GM19351 (cell line): Measurements from ENCODE around the gene PREX1.

ENCODE experiments used
- ATAC-seq: cut with Tn5 transposase; IDR thresholded peaks from one replicate; pipeline ENCODE4 v1.9.1; 2021; ENCODE audit warnings: mild to moderate bottlenecking, moderate library complexity; ENCODE audit not compliant: unreplicated experiment

Gene PREX1

DNA sequence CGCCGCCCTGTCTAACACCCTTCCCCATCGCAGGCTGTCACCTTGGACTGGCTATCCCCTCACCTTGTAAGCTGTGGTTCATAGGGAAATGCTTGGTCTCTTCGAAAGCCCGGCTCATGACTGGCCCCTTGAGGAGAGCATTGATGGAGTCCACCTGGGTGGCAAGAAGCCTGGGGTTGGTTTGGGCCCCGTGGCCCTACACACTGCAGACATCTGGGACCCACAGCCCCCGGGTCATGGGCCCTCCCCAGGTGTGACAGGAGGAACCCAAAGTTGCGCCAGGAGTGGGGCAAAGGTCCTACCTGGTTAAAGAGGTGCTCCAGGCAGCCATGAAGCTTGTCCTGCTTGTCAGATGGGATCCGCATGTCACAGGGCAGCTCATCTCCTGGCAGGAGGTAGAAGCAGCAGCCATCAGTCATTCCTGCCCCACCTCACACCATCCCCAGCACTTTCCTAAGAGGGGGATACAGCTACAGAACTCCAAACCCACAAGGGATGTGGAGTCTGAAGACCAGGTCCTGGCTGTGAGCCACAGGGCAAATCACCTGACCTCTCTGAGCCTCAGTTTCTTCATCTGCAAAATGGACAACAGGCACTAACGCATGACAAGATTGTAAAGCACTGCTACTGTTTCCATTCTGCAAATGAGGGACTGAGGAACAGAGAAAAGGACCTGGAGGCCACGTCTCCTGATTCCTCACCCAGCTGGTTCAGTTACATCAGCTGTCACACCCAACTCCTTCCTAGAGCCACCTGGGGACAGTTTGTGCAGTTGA lies 185.5 kb downstream of the PREX1 start:
- ATAC-seq, result no peak

DNA sequence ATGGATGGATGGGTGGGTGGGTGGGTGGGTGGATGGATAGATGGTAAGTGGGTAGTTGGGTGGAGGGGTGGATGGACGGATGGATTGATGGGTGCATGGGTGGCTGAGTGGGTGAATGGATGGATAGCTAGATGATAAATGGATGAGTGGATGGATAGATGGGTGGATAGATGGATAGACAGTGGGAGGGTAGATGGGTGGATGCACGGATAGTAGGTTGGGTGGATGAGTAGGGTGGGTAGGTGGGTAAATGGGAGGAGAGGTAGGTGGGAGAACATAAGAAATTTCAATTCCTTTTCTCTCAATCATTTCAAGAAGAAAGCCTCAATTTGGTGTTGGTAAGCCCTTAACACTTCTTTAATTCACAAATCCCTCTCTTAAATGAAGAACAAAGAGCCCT lies 186.9 kb downstream of the PREX1 start:
- no peak for ATAC-seq

DNA sequence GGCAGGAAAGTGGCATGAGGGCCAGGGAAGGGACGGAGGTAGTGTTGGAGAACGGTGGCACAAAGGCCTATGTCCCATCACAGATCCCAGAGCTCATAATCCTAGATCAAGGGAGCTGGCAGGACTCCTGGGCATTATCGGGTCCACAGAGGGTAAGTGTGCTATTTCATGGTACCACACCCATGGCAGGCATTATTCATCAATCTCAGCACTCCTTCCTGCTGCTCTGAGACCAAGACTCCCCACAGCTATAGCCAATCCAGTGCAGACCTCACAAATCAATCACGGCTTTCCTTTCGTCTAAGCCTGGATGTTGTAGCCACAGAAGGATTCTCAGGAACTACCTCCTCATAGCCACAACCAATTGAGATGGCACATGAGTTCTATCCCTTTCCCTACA lies 187.9 kb downstream of the PREX1 start:
- no peak for ATAC-seq

DNA sequence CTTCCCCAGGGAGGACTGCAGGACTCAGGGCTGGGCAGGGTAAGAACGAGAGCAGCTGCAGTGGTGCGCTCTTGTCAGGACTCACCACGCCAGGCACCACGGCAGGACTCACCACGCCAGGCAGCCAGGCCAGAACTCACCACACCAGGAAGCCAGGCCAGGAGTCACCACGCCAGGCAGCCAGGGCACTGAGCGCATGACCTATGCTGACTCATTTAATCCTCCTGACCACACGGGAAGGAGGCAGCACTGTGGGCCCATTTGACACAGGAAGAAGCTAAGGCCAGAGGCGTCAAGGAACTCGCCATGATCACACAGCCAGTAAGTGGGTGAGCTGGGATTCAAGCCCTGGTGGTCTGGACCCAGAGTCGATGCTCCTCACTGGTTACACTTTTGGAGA lies 189.3 kb downstream of the PREX1 start:
- no peak for ATAC-seq

DNA sequence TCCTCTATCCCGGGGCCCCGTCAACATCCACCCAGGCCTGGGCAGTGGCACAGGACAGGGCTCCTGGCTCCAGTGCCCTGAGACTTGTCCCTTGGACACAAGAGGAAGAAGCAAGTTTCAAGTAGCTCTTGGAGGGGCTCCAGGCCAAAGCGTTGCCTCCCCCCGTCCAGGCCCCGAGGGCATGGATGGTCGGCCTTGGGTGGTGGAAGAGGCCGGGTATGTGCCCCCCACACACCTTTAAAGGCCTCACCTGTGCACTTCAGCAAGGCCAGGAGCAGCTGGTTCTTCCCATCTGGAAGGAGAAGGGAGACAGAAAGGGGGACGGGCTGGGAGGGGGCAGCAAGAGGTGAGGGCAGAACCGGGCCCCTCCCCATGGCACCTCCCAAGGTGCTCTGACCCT lies 190.3 kb downstream of the PREX1 start:
- ATAC-seq, result no peak

DNA sequence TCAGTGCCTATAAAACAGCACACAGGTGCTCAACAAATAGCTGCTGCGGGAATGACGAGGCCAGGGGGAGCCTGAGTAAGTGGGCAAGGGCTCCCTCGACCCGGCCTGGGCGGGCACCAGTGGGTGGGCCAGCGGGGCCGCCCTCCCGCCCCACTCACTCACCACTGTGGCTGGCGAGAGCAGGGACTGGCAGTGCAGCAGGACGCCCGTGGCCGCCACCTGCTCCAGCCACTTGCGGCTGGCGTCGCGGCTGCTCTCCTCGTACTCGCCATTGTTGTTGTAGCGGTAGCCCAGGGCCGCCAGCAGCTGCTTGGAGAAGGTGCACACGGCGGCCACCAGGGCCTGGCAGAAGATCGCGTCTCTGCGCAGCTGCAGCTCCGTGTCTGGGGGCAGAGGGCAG lies 191.5 kb downstream of the PREX1 start:
- ATAC-seq, result no peak

DNA sequence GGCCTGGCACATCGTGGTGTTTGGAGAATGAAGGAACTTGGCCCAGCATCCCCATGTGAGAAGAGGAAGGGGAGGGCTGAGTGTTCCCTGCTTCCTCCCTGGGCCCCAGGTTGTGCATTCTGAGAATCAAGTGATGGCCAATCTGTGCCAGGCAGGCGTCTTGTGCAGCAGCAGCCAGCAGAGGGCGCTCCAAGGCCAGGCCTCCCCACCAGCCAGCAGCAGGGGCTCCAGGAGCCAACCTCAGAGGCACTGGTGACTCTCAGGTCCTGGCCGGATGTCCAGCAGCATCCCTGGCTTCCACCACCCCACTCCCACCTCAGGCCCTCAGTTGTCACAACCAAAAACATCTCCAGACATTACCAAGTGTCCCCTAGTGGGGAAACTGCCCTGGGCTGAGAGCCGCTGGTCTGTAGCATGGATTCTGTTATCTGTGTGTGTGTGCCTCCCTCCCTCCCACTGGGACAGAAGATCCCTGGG lies 192.0 kb downstream of the PREX1 start:
- ATAC-seq, result no peak

DNA sequence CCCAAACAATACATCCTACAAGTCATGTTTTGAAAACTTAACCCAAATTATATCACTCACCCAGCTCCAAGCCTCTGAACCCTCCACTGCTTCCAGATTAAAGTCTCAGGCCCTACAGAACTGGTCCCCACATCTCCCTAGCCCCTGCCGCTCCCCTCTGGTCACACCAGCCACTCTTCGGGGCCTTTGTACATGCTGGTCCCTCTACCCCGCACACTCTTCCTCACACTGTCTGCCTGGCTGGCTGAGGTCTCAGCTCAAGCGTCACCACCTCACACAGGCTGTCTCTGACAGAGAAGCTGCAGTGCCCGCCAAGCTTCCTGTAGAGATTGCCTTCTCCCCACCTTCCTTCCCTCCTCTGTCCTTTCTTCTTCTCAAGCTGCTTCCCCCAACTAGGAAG lies 192.4 kb downstream of the PREX1 start:
- no peak for ATAC-seq

DNA sequence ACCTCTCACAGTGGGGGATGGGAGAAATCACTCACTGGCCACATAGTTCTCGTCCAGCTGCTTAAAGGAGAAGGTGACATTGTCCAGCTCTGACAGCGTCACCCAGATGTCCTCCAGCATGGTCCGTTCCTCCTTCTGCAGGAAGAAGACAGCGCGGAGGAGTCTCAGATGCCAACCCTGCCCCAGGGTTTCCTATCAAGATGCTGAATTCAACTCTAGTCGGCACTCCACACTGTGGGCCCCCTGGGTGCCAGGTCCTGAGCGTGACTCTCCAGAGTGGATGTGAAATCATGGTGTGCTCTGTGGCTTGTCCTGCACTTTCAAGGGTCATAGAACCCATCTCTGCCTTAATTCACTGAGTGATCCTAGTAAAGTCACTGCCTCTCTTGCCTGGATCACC lies 193.2 kb downstream of the PREX1 start:
- no peak for ATAC-seq

DNA sequence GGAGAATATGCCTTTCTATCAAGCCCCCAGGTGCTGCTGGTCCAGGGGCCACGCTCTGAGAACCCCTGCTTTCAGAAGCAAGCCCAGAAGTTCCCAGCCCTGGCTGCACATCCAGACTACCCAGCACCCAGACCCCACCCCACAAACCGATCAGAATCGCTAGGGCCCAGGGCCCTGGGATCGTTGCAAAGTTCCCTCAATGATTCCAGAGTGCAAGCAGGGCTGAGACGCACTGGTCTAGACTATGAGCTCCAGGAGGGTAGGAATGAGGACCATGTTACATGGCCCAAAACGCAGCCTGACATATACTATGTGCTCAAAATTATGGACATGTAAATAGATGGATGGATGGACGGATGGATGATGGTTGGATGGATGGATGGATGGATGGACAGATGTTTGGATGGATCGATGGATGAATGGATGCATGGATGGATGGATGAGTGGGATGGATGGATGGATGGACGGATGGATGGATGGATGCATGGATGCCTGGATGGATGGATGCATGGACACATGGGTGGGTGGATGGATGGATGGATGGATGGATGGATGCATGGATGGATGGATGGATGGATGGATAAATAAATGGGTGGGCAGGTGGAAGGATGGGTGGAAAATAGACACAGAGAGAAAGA lies 194.1 kb downstream of the PREX1 start:
- no peak for ATAC-seq

DNA sequence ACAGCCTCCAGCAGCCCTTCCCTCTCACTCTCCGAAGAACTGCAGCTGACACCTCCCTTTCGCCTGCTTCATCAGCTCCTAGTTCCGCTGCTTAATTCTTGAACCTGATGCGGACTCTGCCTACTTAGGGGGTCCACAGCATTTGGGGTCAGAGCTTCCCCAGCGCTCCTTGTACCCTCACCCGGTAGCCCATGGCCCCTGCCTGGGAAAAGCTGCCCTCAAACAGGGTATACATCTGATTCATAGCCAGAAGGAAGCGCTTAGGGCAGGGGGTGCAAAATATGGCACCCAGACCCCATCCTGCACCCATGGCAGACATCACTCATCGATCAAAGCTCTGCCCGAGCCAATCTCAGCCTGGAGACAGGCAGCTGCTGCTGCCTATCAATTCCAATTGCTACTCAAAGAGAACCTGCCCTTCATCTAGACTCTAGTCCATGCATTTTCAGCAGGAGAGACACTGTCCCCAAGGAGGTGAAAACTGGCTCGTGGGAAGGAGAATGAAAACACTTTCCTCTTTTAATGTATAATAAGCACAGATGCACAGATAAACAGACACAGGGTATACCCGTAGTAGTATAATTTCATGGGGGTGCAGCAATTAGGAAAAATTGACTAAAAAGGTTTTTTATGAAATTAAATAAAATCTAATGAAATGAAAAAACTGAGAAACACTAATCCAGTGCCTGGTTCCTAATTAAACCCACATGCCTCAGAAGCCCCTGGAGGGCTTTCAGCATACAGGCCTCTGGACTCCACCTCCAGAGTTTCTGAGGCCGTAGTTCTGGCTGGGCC lies 194.8 kb downstream of the PREX1 start:
- ATAC-seq, result no peak

DNA sequence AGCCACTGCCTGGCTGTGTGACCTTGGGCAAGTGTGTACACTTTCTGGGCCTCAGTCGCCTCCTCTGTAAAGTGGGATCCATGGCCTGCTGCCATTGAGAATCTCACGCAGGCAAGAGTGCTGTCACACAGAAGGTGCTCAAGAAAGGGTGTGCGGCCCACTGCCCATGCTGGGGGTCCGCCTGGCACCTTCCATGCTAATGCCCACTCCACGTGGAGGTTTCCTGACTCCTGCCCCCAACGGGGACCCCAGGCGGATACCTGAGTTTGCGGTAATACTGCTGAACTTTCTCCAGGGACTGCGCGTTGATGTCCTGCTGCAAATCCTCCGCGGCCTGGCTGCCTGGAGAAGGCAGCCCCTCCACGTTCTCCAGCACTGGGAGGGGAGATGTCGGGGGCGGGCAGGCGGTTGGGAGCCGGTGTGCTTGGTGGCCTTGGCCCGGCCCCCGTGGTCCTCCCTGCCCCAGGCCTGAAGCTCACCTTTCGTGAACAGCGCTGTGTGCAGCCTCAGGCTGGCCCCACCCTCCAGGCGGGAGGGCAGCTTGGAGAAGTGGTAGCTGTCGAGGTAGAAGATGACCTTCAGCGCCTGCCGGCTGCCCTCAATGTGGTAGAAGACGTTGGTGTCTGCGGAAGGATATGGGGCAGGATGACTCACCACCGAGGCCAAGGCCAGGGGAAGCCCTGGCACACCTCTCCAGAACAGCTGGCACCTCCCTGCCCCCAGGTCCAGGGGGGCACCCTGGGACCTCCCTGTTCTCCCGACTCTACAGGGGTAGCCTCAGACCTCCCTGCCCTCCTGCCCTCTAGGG lies 195.6 kb downstream of the PREX1 start:
- ATAC-seq, result no peak

DNA sequence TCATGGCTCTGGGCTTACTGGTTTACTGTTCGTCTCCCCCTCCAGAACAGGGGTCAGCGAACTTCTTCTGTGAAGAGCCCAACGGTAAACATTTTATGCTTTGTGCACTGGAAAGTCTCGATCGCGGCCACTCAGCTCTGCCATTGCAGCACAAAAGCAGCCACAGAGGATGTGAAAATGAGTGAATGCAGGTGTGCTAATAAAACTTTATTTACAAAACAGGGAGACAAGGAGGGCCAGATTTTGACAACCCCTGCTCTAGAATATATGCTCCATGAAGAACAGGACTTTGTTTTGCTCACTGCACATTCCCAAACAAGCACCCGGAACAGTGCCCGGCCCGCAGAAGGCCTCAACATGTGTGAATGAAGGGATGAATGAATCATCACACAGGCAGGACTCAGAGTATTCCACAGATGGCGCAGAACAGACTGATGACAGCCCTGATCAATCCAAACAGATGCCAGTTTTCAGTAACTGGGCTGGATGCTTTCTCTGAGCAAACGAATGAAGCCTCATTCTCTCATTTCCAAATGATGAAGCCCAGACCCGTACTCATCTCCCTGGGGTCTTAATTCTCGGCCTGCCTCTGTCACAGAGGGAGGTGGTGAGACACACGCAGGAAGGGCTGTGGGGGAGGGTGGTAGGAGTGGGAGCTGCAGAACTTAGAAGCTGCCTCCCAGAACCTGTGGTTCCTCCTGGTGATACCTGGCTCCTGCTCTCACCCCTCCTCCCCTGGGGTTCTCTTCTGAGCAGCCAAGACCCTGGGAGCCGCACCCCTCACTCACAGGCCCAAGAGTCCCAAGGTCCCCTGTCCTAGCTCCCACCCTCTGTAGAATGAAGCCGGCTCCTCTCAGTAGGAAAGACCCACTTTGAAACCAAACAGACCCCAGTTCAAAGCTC lies 196.4 kb downstream of the PREX1 start:
- ATAC-seq, result no peak

DNA sequence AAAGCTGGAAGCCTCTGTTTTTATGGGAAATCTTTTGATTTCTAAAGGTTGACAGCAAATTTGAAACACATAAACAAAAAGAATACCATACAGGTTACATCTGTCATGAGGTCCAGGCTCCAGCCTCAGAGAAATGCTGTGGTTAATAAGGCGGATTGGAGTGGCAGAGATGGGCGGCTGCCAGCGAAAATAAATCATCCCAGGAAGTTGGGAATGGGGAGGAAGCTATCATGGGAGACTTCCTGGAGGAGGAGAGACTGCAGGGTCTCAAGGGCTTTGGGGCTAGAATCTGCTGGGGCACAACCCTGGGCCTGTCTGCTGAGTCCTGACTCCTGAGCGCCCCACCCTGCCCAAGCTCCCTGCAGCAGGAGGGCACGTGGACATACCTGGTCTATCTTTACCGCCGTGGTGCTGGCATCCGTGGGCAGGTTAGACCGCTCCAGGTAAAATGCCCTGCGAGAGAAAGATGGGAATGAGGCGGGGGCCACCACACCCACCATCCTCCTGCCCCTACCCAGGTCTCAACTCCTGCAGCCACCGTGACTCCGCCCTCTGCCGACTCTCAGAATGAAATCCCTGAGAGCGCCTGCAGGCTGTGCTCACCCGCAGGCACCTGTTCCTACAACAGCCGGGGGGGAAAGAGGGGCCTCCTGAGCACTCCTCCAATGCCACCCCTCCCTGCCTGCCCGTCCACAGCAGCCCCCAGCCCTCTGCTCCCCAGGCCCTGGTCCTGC lies 197.3 kb downstream of the PREX1 start:
- no peak for ATAC-seq

DNA sequence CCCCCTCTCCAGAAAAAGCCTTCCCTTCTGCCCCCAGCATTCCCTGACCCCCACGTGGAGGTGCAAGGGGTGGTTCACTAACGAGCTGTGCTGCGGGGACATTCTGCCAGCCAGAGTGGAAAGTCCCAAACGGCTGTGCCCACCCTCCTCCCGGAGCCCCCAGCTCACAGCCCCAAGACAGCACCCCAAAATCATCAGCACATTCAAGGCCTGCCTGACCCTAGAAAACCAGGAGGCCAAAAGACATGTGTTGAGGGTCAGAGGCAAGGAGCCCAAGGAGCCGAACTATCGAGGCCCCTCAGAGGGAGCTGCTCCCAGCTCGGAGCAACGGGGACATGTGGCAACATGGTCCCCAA lies 197.9 kb downstream of the PREX1 start:
- ATAC-seq, result no peak

DNA sequence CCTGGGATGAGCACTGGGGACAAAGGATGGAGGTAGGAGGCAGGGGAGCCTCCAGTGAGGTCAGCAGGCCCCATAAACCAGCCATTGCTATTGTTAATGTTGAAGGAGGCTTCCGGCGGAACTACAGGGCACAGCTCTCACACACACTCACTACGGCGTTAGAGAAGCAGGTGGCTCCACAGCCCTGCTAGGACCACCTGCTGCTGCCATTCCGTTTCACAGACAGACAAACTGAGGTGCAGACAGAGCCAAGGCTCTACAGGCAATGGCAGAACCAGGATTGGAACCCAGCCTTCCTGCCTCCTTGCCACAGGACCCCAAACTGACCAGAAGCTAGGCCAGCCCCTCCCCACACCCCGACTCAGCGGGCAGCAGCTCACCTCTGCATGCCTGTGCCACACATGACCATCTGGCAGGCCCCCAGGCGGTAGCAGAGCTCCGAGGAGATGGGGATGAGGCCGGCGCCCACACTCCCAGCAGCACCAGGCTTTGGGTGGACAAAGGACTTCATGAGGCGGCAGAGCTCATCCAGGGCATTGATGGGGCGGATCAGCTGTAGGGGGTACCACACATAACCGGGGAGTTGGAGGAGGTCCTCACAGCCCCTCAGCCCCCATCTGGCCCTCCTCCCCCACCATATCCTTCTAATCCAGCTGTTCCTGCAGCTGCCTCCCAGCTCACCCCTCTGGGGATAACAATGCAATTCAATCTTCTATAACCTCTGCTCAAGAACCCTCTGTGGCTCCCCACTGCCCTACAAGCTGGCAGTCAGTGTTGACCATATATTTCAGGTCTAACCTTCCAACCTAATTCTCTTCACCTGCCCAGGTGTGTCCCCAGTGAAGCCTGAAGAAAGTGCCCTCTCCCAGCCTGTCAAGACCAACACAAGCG lies 198.5 kb downstream of the PREX1 start:
- no peak for ATAC-seq

DNA sequence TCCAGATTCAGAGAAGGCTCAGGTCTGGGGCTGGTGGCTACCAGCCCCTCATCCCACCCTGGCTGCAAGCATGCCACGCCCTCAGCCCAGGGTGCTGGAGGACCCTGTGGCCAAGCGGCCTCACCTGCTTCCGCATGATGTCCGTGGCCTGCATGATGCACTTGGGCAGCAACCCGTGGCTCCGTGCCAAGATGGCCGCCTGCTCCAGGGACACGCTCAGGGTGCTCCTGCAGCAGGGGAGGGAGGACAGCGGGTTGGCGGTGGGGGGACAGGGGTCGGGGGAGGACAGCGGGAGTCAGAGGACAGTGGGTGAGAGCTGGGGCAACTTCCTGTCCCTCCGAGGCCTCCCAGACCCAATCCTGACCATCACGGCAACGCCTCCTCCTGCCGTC lies 200.1 kb downstream of the PREX1 start:
- ATAC-seq, result no peak

DNA sequence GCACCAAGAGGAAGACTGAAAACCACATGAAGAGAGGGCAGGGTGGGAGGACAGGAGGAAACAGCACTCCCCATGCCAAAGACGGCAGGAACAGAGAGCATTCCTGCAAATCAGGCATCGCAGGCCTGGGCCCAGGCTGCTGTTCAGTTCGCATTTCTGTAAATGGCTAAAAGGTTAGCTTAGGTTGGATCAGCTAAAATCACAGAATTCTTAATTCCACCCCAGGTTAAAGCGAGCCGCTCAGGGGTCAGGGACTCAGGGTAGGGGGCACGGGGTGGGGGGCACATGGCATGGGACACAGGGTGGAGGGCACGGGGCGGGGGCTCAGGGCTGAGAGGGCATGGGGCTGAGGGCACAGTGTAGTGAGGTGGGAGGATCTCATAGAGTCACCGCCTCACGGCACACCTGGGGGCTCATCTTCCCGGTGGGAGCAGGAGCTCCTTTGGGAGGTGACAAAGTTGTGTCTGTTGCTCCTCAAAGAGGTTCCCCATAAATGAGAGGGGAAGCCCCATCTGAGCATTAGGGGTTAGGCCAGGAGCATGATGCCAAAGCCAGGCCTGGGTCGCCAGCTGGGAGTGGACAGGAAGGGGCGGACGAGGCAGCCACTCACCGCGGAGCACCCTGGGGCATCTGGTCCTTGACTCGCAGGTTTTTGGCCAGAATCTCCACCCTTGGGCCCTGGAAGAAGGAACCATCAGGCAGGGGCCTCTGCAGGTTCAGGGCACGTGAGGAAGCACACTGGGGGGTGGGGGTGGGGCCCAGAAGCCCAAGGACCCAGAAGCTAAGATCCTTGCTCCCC lies 200.7 kb downstream of the PREX1 start:
- no peak for ATAC-seq
